DMS153 treated with DMSO at 0.1 percent for 48 hours (cell line): ENCODE data around the gene PCCA.

Experiments used
- DNase-seq: peaks from one replicate; lab custom pipeline; 2025; ENCODE audit not compliant: unreplicated experiment; lab: John Stamatoyannopoulos, UW

Gene PCCA

DNA sequence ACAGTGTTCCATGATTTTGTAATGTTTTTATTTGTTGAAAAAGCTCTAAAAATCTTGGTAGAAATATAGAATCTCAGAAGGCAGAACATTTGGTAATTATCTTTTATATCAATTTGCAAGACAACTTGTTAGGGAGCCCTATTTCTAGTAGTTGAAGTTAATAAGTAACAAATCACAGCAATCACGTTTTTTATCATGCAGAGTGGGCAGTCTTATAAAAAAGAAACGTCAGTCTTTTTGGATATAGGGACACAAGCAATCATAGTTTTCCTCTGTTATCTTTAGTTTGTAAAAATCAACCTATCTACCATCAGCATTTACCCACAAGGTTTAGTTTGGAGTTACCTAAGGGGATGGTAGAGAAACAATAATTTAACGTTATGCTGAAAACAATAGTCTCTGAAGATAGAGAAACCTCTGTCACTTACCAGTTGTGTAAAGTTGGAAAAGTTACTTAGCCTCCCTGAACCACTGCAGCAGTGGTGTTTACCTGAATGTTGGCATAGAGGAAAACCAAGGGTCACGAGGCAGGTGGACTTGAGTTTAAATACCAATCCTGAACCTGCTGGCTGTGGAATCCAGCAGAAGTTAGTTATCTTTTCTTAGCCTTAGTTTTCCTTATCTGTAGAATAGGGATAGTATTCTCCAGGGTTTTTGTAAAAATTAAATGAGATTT lies 306.9 kb downstream of the PCCA start:
- no peak for DNase-seq

DNA sequence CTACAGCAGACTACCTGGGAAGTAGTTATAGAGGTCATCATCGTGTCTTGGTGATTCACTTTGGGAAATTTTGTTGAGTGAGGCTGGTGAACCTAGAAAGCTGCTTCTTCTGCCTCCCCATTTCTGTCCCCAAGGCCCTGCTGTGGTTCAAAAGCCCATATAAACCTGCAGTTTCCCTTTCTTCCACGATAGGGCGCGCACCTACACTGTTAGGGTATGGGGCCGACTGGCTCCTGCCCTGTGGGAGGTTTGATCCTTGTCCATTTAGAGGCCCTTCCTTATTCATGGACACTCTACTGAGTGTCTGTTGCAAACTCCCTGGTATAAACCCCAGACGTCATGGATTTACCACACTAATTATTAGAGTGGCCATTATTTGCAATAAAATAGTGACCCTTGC lies 307.9 kb downstream of the PCCA start:
- no peak for DNase-seq

DNA sequence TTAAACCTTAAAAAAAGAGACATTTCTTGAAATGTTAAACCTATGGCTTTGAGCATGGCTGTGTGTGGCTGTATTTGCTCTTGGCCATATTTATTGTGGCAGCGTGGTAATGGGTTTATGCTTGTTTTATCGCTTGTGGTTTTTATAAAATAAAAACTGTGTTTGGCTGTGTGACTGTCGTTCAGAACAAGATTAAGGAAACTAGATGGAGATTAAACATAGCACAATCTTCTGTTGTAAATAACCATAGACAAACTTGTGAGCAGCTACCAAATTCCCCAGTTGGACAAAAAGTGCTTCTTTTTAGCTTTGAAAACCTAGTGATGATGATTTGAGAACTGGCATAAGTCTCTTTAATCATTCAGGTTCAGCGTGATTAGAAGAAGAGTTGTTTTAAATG lies 308.7 kb downstream of the PCCA start:
- DNase-seq, result no peak

DNA sequence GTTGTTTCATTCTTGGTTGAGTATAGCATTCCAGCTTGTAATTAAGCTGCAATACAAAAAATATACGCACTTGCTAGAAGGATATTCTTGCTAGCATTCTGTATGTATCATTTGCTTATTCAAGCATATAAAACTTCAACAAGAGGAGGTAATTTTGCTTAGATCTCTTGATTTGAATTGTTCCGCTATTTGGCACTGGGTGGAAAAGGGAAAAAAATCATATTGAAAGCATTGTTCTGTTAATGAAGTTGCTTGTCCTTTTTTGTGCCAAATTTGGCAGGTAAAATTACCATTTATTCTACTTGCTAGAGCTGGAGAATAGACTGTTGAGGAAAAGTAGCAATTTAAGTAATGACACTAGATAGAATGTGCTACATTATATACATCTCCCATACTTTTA lies 309.5 kb downstream of the PCCA start:
- DNase-seq, result no peak

DNA sequence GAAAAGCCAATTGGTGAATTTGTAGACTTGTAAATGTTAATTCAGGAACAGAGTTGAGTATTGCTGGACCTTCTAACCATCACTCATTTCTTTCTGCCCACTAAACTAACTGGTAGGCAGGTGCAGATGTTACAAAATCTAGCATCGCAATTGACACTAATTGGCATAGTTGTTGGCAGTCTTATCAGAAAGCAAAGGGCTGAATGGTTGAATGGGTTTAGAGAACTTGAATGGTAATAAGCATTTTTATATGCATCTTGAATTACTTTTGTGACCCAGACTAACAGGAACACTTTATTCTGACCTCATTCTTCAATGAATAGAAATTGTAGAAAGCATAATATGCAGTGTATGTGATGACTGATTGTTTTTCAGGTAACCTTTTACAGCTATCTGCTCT lies 310.6 kb downstream of the PCCA start:
- peak; percentile 28 for DNase-seq

GRCh38 chr13:100403675-100404074 lies 314.8 kb downstream of the PCCA start:
- no peak for DNase-seq

DNA sequence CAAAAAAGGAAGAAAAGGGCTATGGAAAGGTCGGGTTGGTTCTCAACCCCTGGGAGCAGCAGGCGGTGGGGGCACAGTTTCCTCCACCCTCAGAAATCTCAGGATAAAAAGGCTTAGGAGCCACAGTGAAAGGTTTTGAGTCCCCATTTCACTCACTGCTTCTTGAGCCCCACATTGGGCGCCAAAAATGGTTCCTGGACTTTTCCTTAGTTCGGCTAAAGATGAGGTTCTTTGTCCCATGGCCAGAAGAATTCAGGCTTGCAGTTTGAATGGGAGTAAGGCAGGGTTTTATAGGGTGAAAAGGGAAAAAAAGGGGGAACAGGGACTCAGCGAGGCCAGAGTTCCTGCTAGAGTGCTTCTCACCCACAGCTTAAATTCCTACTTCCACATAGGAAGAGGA lies 320.2 kb downstream of the PCCA start:
- DNase-seq, result no peak

- no peak for DNase-seq
These were observed 334.5 kb downstream of the PCCA start for GRCh38 chr13:100423375-100423774.

GRCh38 chr13:100428986-100429385 lies 340.1 kb downstream of the PCCA start:
- no peak for DNase-seq

GRCh38 chr13:100432611-100433010 lies 343.7 kb downstream of the PCCA start:
- DNase-seq, result no peak

GRCh38 chr13:100433475-100433874 lies 344.6 kb downstream of the PCCA start:
- DNase-seq, result no peak

DNA sequence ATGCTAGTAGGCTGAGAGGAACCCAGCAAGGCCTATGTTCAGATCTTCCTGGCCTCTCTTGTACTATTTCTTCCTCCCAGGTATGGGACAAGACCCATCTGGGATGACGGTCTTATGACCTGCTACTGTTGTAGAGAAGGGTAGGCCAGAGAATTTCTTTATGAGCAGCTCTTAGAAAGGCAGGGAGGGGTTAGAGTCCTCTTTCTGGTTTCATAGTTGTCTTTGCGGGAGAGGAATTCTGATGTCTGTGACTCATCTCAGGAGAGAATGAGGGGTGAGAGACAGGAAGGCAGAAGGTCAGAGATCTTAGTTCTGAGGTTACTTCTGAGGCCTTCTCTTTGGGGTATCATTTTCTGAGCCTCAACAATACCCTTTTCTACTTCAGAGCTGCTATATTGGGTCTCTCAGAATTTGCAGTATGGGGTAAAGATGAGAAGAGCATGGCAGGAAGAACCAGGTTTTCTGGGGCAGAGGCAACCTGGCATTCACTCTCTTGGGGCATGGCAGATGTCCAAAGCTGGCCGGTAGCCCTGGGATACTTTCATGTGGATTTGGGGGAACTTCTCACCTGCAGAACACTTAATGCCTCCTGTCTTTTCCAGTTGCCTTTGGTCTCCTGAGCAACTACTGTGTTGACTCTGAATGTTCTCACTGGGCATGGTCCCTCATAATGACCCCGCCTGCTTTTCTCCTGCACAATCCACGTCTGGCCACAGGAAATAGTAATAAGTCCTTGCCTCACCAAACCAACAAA lies 345.3 kb downstream of the PCCA start:
- no peak for DNase-seq

DNA sequence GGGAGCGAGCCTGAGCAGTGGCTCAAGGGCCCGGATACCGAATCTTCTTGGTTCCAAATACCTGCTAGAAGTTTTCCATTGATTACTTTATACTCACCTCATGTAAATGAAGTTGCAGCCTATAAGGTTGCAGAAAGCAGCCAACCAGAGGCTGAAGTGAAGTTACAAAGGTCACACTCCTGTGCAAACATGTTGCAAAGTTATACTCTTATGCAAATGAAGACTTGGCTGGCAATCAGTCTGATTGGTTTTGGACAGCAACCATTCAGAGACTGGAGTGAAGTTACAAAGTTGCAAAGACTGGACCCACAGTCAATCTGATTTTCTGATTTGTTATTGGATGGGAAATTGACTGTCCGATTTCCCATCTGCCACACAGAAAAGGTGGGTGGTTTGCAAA lies 347.2 kb downstream of the PCCA start:
- no peak for DNase-seq

DNA sequence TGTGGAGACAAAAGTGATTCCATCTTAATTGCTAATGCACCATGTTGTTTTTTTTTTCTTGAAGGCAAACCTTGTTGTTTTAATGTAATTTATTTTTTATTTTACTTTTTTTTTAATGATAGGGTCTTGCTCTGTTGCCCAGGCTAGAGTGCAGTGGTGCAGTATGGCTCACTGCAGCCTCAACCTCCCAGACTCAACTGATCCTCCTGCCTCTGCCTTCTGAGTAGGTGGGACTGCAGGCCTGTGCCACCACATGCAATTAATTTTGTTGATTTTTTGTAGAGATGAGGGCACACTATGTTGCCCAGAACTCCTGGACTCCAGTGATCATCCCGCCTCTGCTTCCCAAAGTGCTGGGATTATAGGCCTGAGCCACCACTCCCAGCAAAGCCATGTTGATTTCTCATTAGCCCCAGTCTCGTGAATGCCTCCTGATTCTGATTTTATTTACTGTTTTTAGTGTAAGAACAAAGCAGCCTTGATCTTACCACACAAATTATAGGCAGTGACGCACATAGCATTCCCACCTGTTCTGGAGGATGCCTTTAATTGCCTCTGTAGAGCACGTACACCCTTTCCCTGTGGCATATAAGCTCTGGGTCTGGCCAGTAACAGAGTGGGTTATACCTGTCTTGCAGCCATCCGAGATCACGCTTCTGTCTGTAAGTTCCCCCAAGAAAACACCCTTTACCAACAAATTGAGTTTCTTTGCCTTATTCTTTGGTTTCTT lies 349.3 kb downstream of the PCCA start:
- DNase-seq, result no peak

DNA sequence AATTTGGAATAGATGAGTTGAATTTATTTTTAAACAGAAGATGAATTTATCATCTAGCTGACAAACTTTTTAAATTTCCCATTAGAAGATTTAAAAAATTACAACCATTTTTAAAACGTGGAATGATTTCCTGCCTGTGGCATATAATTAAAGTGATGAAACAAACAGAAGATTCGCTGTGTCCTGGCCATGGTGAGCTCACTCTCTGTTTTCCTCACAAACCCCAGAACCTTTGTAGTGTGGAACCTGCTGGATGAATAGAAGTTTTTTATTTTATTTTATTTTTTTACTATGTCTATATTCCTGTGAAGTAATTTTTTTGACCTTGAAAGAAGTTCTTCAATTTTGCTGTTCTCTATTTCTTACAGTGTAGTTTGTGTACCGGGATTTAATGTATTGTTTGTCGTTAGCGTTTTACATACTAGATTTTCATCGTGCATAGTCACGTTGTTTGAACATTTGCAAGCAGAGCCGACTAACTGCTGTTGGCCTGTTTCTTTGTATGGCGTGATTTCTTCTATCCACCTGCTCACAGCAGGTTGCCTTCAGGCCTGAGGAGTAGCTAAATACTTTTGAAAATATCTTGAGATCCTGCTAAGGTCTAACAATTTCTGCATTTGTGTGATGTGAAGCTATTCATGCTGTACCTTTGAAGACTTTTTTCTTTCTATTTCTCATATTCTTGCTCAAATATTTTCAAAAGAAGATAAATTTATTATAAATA lies 350.5 kb downstream of the PCCA start:
- no peak for DNase-seq

DNA sequence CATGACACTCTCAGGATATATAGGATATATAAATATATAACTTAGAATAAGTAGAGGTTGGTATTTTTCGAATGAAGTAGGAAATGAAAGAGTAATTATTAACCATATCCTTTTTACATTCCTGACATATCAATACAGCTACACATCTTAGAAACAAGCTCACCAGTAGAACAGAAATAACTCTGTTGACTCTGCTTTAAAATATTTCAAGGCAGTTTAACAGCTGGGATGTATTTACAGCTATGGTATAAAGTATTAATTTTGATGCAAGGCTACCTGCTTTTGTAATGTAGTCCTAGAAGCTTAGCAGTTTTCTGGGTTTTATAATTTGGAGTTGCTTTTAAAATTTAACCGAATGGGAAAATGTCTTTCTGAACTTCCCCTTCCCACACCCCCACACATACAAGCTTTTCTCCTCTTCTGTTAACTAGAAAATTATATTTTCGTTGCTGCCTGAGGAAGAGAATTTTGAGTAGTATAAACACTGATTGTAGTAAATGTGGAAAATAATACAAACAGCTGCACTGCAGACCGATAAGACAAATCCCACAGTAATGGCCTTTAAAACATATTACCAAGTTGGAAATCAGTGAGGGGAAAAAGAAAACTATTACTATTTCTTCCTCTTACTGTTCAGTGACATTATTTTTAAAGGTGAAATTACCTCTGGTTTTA lies 352.0 kb downstream of the PCCA start:
- no peak for DNase-seq

DNA sequence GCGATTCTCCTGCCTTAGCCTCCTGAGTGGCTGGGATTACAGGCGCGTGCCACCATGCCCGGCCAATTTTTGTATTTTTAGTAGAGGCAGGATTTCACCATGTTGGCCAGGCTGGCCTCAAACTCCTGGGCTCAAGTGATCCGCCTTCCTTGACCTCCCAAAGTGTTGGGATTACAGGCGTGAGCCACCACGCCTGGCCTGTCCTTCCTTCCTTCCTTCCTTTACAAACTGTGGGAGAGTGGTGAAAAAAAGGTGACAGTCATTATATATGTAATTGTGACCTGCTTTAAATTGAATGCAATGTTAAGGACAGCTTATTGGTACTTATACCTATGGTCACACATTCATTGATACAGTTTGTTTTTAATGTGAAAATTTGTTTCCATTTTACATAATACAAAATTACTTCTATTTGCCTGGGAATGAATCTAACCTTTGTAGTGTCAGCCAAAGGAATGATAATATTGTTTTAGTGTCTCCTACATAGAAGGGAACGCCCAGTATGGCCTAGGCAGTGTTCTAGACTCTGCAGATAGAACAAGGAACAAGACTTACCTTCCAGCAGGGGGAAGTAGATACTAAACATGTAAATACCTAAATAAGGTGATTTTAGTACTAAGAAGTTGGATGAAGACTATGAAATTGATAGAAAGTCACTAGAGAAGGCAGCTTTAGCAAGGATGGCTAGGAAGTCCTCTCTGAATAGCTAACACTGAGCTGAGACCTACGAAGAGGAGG lies 353.4 kb downstream of the PCCA start:
- DNase-seq, result no peak

GRCh38 chr13:100443278-100443997 lies 354.5 kb downstream of the PCCA start:
- DNase-seq, result no peak

DNA sequence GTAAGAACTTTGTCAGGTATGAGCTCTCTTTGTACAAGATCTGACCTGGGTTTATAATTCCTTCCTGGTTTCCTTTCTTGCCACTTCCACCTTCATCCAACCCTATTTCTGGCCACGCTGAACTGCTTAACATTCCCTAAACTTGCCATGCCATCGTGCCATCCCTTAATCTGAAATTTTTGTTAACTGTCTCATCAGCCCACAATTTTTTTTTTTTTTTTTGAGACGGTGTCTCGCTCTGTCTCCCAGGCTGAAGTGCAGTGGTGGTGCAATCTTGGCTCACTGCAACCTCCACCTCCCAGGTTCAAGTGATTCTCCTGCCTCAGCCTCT lies 355.1 kb downstream of the PCCA start:
- no peak for DNase-seq

GRCh38 chr13:100447831-100448230 lies 358.9 kb downstream of the PCCA start:
- DNase-seq, result no peak
